ENCODE results near the gene IL27RA.
A peak's percentile ranks its signal among the peaks of the same experiment; 100 is the strongest.

Gene IL27RA

DNA sequence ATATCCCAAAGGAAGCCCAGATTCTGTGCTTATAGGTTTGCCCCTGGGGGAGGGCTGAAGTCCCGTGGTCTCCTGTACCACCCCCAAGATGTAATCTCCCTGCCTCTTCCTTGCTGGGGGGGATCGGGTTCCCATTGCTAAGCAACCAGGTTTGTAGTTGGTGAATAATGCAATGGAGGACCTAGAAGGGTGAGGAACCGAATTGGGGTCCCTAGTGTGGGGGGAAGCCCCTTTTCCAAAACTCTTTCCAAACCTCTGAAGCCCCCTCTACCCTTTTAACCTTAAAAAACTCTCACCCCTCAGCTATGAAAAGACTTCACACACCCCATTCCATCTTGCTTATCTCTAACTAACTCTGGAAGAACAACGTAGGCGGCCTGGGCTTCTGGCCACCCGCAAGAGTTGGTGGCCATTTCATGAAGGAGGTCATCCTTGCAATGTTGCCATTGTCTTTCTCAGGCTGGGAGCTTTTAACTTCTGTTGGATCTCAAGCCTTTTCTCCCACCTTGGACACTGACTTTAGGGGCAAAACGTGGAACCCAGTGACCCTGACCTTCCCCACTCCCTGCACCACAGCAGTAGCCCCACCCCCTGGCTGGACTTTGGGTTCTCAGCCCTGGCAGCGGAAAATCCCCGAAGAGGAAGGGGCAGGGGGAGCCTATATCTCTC lies 29.7 kb downstream of the IL27RA start (continued):
- TF ChIP-seq MZF1 (tag by site-specific recombination; IDR thresholded peaks at IDR 0.05; ENCODE audit: borderline replicate concordance) (no peak), ZNF777 (tag by site-specific recombination; IDR thresholded peaks at IDR 0.05; ENCODE audit: borderline replicate concordance) (no peak), ZNF155 (tag by site-specific recombination; IDR thresholded peaks at IDR 0.05) (no peak), ZNF843 (tag by site-specific recombination; IDR thresholded peaks at IDR 0.05) (no peak), ZNF223 (tag by site-specific recombination; IDR thresholded peaks at IDR 0.05) (no peak), KLF7 (tag by site-specific recombination; IDR thresholded peaks at IDR 0.05; ENCODE audit: borderline replicate concordance) (no peak), ZBTB21 (tag by site-specific recombination; IDR thresholded peaks at IDR 0.05) (no peak), ZNF16 (tag by site-specific recombination; IDR thresholded peaks at IDR 0.05; ENCODE audit: low read depth) (no peak), TRIM28 (IDR thresholded peaks at IDR 0.05; ENCODE audit: borderline replicate concordance, low read length) (no peak), ZNF792 (tag by site-specific recombination; IDR thresholded peaks at IDR 0.05) (no peak), ZNF138 (tag by site-specific recombination; IDR thresholded peaks at IDR 0.05; ENCODE audit: borderline replicate concordance) (no peak), ZEB2 (tag by site-specific recombination; IDR thresholded peaks at IDR 0.05) (no peak), ZBTB1 (tag by site-specific recombination; IDR thresholded peaks at IDR 0.05) (no peak), ZNF658 (tag by site-specific recombination; IDR thresholded peaks at IDR 0.05) (no peak), ZNF19 (tag by site-specific recombination; IDR thresholded peaks at IDR 0.05; ENCODE audit: low read depth) (no peak), ZBTB8A (tag by site-specific recombination; IDR thresholded peaks at IDR 0.05) (0 out of 2 replicates have a peak, but pooled peaks have one; percentile 38), ZNF785 (tag by site-specific recombination; IDR thresholded peaks at IDR 0.05) (no peak)
- TF ChIP-seq, protein P1, sequence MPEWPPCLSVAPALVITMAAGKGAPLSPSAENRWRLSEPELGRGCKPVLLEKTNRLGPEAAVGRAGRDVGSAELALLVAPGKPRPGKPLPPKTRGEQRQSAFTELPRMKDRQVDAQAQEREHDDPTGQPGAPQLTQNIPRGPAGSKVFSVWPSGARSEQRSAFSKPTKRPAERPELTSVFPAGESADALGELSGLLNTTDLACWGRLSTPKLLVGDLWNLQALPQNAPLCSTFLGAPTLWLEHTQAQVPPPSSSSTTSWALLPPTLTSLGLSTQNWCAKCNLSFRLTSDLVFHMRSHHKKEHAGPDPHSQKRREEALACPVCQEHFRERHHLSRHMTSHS (tag by site-specific recombination; IDR thresholded peaks at IDR 0.05), result no peak
- TF ChIP-seq, protein P2, sequence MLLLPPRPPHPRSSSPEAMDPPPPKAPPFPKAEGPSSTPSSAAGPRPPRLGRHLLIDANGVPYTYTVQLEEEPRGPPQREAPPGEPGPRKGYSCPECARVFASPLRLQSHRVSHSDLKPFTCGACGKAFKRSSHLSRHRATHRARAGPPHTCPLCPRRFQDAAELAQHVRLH (tag by site-specific recombination; IDR thresholded peaks at IDR 0.05), result no peak
- TF ChIP-seq, protein P3, sequence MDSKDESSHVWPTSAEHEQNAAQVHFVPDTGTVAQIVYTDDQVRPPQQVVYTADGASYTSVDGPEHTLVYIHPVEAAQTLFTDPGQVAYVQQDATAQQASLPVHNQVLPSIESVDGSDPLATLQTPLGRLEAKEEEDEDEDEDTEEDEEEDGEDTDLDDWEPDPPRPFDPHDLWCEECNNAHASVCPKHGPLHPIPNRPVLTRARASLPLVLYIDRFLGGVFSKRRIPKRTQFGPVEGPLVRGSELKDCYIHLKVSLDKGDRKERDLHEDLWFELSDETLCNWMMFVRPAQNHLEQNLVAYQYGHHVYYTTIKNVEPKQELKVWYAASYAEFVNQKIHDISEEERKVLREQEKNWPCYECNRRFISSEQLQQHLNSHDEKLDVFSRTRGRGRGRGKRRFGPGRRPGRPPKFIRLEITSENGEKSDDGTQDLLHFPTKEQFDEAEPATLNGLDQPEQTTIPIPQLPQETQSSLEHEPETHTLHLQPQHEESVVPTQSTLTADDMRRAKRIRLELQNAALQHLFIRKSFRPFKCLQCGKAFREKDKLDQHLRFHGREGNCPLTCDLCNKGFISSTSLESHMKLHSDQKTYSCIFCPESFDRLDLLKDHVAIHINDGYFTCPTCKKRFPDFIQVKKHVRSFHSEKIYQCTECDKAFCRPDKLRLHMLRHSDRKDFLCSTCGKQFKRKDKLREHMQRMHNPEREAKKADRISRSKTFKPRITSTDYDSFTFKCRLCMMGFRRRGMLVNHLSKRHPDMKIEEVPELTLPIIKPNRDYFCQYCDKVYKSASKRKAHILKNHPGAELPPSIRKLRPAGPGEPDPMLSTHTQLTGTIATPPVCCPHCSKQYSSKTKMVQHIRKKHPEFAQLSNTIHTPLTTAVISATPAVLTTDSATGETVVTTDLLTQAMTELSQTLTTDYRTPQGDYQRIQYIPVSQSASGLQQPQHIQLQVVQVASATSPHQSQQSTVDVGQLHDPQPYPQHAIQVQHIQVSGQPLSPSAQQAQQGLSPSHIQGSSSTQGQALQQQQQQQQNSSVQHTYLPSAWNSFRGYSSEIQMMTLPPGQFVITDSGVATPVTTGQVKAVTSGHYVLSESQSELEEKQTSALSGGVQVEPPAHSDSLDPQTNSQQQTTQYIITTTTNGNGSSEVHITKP (tag by site-specific recombination; IDR thresholded peaks at IDR 0.05), result 0 out of 2 replicates have a peak, but pooled peaks have one; percentile 17

DNA sequence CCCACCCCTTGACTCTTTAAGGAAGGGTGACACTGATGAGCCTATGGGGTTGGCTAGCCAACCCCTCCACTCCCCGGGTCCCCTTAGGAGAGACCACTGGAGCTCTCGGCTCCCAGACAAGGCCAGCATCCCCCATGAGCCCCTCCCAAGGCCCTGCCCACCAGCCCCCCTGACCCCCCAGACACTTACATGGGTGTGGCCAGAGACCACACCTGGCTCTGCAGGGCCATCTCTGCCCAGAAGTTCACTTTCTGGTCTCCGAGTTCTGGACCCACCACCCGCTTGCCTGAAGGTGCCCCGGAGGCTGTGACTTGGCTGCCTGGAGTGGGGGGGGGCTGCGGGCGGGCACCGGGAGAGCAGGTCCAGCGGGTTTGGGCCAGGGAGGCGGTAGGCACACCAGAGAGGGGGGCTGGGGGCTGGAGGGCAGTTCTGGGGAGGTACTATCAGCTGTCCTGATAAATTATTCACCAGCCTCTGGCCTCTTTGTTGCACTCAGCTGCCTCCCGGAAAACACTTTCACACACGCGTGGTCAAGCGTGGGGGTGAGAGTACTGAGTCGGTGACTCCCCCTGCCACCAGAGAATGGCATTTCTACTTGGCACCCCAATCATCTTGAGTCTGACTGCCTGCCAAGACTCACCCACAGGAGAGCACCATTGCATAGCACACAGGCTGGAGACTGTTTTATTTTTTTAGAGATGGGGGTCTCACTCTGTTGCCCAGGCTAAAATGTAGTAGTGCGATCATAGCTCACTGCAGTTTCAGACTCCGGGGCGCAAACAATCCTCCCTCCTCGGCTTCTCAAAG lies 30.4 kb downstream of the IL27RA start, which contains the start of gene PALM3:
Gene PALM3, minus strand, starts transcription at position 326 of the 807 bp plus-strand sequence. Its CDS starts 96 bp downstream, at position 230.
- ChIA-PET CTCF (interaction anchor here (0.6 to 6.9 kb wide), 3 partner anchors 9 to 345 kb away, joined by 3 to 80 read pairs (median 8); partner anchors contain the start of gene MISP3), POLR2A (no interaction called here)
- no peak within 1 kb of the TSS for H3K4me3 ChIP-seq (ENCODE audit: low read depth, low read length)
- H3K9me3 ChIP-seq (ENCODE audit: control insufficient read depth, insufficient read depth, low read depth, low read length), result no peaks in the 10 kb centered on the region
- H3K36me3 ChIP-seq (ENCODE audit: control insufficient read depth in 2 of 2, insufficient read depth in 1 of 2, low read length in 2 of 2), result no peaks in the 10 kb centered on the region
- no peak within 1 kb of the TSS for H3K27ac ChIP-seq (ENCODE audit: extremely low read depth, low read depth, low read length)
- no peak for TF ChIP-seq ZNF133 (tag by site-specific recombination; IDR thresholded peaks at IDR 0.05)
- TF ChIP-seq ZNF121 (tag by site-specific recombination; IDR thresholded peaks at IDR 0.05), result peak; percentile 46; the same call in 1 of the 2 replicates
- no peak for TF ChIP-seq ZNF423 (tag by site-specific recombination; IDR thresholded peaks at IDR 0.05)
- TF ChIP-seq ZEB2 (tag by site-specific recombination; IDR thresholded peaks at IDR 0.05), result no peak
- H3K4me1 ChIP-seq (ENCODE audit: control insufficient read depth, insufficient read depth, low read length), result peaks cover 4% of the 10 kb centered on the region

All from HEK293 (cell line).